Activated effector memory CD4-positive, alpha-beta T cell treated with Interleukin-2 at 50 U/mL for 16 hours (primary cell): ENCODE results near the gene MACROD2.

Experiments
- DNase-seq: peaks from one replicate; pipeline ENCODE4 v3.0.0-alpha.2; 2020

Gene MACROD2

DNA sequence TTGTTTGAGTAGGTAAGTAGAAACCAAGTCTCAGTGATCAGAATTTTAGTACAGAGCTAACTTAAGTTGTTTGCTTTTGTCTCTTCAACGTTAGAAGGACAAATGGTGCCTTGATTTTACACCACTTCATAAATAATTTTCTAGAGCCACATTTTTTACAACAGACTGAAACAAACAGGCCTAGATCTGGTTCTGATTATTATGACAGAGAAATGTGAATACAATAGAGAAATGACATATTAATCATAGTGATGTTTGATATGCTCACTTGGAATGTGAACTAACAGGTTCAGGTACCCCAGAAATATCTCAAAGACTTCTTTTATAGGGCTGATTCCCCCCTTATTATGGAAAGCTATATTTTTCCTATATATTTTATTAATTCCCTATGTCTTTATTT is 1817.4 kb downstream of the MACROD2 start:
- DNase-seq, result no peak

DNA sequence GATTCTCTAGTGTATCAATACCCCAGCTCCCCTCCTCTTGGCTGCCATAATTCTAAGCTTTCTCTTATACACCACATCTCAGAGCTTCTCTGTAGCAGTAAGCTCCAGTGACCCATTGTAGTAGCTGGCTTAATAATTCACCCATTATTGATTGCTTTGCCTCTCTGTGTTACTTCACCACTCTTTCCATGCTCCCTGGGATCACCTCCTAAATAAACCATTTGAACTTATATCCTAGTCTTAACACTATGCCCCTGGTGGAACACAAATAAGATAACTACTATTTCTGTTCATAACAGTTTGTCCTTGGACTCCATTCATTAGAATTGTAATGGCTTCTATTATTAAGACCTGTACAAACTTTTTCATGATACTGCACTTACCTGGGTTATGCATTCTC is 1819.0 kb downstream of the MACROD2 start:
- no peak for DNase-seq

DNA sequence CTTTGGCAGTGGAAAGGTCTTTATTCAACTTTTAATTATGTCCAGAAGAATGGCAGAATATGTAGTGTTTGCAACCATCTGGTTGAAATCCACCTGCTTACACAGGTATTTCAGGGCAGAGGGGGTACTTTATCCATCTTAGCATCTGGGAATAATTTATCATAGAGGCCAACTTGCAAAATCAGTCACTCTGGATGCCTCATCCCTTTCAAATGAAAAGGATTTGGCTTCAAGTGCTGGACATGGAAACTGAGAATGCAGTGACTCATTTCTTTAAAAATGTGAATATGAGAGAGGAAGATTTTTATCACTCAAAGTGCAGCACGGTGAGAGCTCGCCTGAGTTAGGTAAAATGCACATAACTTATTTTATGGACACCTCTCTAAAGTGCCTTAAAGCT is 1819.6 kb downstream of the MACROD2 start:
- DNase-seq, result no peak

DNA sequence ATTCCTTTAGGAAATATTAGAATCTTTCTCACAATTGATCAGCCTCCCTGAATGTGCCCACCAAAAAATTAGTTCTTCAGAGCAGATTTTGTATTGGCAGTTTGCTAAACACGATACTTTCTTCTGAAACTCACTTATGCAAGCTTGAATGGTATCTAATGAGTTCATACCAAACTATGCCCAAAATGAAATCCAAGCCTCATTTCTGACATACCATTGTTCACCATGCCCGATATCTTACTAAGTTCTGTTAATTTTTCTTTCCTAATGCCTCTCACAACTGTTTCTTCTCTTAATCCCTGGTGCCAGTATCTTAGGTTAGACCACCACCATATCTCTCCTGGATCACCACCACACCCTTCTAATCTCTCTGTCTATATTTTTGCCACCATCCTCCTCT is 1822.0 kb downstream of the MACROD2 start:
- DNase-seq, result no peak

DNA sequence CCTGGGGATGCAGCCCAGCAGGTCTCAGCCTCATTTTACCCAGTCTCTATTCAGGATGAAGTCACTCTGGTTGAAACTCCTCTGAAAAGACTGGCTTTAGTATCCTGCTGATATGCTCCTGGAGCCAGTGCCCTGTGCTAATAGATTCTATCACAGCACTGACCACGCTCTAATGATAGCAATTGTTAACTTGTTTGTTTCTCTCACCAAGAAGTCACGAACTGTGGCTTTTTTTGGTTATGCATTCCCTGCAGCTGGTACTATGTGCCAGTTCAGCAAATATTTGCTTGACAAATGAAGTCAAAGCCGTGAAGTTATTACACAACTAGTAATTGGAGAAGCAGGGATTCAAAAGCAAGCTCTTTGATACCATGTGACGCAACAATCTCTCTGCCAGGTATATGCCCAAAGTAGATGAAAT is 1823.3 kb downstream of the MACROD2 start:
- DNase-seq, result no peak

DNA sequence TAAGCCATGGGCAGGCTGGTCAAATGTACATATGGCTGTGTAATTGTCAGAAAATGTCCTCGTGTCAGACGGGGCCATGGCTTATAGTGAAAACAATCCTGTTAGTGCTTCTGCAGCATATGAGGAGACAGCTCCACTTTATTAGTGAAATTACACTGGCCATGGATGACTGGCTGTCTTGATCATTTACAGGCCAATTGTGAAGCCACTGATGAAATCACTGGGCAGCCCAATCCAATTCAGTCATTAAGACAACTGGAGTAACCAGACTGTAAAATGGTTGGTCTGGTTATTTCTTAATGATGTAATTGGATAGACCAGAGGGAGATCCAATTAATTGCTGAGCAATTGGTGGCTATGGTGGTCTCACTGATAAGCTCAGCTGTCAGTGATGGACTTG is 1828.4 kb downstream of the MACROD2 start:
- DNase-seq, result no peak

DNA sequence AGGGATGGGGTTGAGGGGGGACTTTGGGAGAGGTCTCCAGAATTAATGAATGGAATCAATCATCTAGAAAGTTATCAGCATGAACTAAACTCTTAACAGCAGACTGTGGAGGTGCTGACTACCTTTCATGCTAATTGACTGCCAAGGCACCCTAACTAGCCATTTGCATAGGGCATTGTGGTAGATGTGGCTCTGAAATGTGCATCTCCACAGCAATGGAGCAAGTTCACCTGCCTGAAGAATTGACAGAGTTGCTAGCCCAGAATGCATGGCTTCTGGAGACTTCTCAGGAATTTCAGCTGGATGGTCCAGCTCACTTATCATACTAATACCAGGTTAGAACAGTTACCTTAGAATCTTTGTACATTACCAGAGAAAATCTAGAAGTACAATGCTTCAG is 1832.3 kb downstream of the MACROD2 start:
- DNase-seq, result no peak

DNA sequence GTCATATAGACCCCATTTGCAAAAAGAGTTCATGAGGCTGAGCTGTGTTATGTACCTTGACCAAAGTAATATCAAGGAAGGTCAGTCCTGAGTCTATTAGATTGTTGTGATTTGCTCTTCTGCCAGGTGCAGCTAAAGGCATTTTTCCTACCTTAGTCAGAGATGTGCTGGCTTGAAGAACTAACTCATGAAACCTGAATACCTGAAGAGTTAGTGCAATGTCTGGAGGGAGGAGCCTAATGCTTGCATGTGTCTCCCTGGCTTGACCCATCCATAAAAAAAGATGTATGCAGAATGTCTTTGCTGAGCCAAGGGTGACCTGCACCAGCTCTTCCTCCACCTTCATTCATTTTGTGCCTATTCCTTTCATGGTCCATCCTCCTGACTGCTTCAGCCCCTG is 1835.9 kb downstream of the MACROD2 start:
- no peak for DNase-seq

DNA sequence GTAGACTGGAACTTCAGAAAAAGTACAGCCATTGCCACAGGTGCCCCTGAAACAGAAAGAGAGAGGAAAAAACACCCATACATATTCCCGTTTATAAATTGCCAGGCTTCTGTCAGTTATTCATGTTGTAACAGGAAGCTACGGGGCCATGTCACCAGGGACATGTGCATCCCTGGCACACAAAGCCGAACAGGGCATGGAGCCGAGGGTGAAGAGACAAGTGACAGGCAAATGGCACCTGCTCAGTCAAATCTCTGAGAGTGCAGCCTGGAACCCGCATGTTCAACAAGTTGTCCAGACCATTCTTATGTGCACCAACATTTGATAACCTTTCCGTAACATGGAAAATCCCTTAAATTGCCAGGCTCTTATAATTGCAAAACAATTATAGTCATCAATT is 1837.2 kb downstream of the MACROD2 start:
- no peak for DNase-seq

DNA sequence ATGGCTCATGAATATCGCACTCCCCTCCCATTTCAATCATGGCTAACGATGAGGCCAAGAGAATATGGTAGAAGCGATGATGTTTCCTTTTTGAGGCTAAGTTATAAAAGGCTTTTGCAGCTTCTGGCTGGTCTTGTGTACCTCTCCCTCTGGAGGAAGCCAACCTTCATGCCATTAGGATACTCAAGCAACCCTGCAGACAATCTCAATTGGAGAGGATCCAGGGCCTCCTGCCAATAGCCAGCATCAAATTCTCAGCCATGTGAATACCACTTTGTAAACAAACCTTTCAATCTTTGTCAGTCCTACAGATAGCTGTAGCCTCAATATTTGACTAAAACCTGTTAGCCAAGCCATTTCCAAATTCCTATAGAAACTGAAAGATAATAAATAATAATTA is 1839.5 kb downstream of the MACROD2 start:
- no peak for DNase-seq

DNA sequence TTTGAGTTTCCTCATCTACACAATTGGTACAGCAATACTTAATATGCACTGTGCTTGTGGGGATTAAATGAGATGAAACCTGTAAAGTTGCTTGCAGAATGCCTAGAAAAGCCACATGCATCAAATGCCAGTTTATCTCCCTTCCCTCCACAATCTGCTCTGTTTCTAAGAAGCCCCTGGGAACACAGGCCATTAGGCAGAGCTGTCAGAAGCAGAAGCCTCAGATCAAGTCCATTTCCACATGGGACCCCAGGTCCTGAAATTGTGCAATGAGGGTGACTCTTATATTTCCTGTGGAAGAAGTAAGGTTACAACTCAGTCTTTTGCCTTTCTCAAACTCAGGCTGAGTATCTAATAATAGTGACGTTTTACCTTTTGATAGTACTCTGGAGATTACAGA is 1840.5 kb downstream of the MACROD2 start:
- DNase-seq, result no peak

DNA sequence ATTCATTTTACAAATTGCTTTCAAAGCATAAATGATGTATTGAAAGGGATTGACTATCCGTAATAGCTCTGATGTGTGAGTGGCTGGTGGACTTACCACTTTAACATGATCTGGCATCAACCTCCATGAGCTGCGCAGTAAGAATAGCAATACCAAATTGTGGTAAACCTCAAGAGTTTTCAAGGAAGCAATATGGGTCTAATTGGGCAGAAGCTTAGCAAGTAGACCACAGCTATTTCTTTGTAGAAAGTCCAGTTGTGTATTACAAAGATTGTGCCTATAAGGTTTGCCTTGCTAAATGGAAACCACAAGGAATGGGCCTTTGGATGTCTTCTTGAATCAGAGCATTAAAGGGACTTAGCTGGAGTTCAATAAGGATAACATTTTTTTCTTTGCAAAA is 1841.3 kb downstream of the MACROD2 start:
- no peak for DNase-seq

DNA sequence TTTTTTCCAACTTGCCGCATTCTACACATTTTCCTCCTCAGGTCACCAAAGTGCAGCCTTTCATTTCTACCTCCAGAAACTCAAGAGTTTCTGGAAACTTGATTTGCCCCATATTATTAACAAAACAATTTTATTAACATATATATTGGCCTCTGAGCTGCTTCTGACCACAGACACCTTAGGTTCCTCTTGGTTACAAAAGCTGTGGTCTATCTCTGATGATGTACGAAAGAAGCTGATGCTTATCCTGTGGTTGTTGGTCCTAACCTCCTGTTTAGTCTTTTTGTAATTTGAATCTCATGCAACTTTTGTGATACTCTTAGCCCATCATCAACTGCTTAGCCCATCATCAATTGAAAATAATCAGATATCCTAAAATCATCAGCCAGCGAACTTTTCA is 1842.2 kb downstream of the MACROD2 start:
- no peak for DNase-seq

DNA sequence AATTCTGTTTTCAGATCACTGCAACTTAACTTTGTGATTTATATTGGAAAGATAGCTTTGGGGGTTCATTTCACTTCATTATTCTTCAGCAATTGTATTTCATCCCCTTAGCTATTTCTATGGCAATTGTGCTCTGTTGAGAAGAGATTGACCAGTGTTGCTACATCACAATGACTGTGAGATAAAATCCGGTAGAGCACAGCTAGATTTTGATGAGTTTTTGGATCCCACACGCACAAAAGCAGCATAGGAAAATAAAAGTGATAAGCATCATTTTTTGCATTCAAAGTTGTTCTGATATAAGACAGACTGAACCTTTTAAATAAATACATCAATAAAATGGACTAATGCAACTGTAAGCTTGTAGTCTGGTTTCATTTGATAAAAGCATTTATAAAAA is 1843.2 kb downstream of the MACROD2 start:
- DNase-seq, result no peak

DNA sequence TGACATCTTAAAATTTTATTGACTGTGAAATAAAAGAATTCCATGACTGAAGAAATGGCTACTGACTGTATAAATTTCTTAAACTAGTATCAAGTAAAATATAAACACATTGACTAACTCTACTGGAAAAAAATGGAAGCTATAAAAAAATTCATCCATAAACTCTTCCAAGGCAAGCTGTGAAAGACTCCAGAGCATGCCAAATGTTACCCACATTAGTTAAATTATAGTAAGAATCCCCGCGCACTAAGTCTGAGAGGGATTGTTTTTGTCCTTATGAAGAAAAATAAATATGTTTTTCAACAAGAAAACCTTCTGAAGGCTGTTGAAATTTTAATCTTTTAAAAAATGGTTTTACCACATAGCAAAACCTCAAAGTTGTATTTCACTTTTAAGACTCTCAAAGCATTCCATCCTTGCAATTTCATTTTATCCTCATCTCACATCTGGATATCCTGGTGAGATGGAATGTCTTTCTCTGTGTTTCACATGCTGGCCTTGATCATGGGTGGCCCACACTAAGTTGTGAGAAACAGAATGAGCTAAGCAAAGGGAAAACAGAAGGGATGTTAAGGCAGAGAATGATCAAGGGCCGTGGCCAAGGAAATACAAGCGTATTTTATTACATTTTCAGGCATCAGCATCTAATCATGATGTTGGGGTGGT is 1845.5 kb downstream of the MACROD2 start:
- no peak for DNase-seq

DNA sequence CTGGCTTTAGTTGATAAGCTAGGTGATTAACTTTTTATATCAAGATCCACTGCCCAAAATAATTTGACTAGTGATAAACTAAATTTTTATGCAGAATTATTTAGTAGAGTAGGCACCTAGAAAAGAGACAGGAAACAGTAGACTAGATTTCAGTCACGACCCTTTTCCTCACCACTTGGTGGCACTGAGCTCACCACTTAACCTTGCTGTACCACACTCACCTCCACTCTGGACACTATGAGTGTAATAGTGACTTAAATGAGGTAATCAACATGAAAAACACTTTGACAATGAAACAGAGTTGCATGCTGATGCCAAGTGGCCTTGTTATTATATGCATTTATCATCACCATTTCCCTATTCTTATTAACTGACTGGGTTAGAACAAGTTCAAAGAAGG is 1847.6 kb downstream of the MACROD2 start:
- DNase-seq, result no peak

DNA sequence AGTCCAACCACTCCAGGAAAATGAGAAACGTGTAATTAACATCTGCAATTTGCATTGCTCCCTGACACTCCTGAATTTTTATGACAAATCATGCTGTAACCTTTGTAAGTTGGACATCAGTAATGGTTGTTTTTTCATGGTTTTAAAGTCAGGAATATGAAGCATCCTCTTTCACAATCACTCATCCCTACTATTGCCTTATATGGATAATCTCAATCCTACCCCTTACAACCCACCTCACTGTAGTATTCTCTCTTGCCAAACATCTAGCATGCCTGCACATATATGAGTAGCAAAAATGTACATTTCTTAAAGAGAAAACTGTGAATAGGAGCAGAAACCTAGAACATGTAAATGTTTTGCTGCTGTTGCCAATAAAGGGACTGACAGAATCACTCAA is 1848.5 kb downstream of the MACROD2 start:
- DNase-seq, result no peak

DNA sequence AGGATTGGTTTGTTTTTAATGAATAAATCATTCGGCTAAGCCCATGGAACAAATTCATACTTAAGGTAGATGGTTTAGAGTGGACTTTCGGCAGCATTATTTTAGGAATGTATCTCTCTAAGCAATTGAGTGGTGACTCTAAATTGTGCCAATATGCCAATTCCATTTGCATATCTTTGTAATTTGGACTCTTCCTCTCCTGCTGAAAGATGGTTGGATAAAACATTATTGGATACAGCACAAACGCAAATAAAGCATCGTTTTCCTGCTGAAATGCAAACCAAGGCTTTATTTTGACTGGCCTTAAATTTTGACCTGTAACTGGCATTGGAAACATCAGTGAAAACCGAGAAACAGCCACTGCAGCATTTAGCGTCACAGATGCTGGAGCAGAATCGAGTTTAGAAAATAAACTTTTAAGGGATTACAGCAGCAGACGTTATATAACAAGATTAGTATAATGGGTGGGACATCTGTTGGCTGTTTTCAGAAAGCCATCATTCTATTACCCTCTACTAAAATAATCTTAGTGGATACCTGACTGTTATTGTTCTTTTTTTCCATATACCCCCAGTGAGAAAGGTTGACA is 1852.0 kb downstream of the MACROD2 start:
- DNase-seq, result no peak

DNA sequence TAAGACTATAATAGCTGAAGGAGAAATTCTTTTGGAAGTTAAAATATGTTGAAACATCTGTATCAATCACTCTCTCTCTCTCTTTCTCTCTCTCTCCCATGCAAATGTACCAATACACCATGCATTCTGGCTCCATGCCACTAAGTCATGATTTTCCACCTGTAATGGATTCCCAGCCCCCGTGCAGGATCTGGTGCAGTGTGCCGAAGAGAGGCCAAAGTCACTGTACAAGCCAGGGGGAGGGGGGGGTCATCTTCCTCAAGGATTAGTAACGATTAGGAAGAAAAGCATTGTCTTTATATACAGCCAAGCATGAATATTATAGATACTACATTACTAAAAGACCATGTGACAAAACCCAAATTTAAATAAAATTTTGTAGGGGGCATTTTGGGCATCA is 1852.8 kb downstream of the MACROD2 start:
- no peak for DNase-seq

DNA sequence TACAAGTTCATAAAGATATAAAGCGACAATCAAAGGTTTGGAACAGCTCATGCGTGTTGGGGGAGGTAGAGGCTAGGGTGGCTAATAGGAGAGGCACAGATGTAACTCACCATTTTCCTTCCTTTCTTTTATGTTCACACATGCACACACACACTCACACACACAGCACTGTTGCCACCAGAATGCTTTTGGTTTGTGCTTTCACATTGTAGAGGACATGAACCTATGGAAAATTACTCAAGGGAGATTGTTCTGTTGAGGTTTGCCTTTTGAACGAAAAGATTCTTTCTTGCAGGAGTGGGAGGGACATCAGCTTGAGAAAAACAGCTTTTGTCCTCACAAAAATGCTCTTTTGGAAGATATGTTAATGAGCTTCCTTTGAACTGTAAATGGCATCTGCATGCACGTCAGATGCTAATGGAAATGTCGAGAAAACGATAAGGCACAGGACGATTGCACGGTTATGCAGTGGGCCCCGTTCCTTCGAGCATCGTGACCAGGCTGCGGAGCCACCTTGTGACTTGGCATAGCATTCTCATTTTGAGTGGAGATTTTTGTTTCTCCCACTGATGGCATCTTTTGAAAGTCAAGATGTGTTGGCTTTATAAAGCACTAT is 1853.8 kb downstream of the MACROD2 start:
- DNase-seq, result no peak

DNA sequence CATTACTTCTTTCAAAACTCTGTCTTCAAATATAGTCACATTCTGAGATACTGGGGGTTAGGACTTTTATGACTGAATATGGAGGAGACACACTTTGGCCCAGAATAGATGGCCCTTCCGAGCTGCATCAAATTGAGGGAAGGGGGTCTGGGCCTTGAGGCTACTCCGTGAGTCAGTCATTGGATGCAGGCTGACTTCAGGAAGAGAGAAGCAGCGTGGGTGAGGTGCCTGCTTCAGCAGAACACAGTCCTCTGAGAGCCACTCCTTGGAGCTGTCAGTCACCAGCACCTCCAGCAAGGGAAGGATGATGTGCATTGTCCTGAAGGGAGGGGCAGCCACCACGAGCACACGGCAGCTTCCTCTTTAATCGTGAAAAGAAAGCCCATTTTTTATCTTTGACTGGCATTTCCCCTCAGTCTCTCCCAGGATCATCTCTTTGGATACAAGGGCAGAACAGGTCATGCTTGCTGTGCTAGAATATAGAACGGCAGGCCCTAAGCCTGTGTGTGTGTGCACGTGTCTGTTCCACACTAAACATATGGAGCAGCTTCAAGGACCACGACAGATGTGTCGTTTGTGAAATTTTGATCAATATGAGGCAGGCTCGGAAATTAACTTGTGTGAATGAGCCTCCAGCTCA is 1856.4 kb downstream of the MACROD2 start:
- no peak for DNase-seq

DNA sequence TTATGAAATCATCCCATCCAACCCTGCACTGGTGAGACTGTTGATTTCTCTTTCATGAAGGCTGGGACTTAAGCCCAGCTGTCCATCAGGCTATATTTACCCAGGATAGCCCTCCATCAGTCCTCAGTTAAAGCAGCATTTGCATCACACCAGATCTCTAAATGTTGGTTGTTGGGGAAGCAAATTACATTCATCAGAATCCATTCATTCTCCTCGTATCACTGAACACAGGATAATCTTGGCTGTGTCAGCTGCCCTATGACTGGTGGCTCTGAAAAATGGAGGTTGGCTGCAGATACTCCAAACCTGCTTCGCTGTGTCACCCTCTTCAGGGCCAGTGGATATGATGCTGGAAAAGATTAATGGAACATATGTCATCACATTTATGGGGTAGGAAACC is 1859.6 kb downstream of the MACROD2 start:
- DNase-seq, result no peak

DNA sequence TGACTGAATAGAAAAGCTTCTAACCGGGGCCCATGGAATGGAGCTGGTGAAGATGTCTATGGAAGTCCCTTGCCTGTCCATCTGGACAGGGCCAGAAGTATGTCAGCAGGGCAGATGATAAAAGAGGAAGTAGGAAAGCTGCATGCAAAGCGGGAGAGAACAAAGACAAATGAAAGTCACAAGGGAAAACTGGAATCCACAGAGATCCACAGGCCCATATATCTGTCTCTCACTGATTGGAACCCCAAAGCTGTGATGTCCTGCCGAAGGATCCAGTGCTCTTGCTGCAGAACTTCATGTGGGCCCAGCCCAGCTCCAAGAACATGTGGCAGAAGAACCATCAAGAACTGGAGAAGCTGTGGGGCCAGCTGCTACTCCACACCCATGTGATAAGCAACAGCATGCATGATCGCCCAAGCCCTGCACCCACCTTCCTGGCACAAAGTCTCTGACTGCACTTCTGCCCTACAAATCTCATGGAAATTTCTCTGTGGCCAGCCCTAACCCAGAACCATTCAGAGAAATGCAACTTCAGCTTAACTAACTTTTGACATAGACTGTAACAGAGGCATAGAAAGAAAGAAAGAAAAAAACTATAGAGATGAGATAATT is 1862.0 kb downstream of the MACROD2 start:
- no peak for DNase-seq

DNA sequence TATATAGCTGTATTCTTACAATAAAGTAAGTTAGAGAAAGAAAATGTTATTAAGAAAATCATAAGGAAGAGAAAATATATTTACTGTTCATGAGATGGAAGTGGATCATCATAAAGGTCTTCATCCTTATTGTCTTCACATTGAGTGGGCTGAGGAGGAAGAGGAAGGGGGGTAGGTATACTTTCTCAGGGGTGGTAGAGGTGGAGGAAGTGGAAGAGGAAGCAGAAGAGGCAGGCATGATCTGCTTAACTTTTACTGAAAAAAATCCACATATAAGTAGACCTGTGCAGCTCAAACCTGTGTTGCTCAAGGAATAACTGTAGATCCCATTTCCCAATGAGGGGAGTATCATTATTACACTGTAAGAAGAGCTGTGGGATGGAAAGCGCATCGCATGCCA is 1863.7 kb downstream of the MACROD2 start:
- no peak for DNase-seq
